Measurements from ENCODE around the gene HNF1A. TPM values are rescaled to one million over a fixed set of nuclear protein-coding genes. Genes with fewer than 3 reads are reported as not detected.

The HNF1A gene
- total RNA-seq, 2 donors from 2014 or later: 0.49 TPM; not detected in 1

GRCh38 chr12:120977531-120978295 lies 630 bp upstream of the HNF1A start:
- no peaks in the 10 kb centered on the region for H3K27me3 ChIP-seq (replicated peaks; ENCODE audit: insufficient read depth)
- H3K27ac ChIP-seq: no peak overlapping the region
- no peaks in the 10 kb centered on the region for H3K36me3 ChIP-seq
- H3K9me3 ChIP-seq: no peaks in the 10 kb centered on the region
- TF ChIP-seq CTCF (IDR thresholded peaks at IDR 0.05): no peak
- no peak for ATAC-seq (ENCODE audit: insufficient number of reproducible peaks, low FRiP score, low read depth)
- DNase-seq (ENCODE audit: low spot score): no peak
- H3K4me3 ChIP-seq: no peak overlapping the region
- peaks cover 0 to 12% of the 10 kb centered on the region in 2 donors for H3K4me1 ChIP-seq (ENCODE audit: control insufficient read depth in 1 of 2, low read depth in 2 of 2)

GRCh38 chr12:120979220-120979861 lies 998 bp downstream of the HNF1A start:
- Histone ChIP-seq H3K27me3 (replicated peaks; ENCODE audit: insufficient read depth) (no peaks in the 10 kb centered on the region), H3K4me1 (ENCODE audit: control insufficient read depth in 1 of 2, low read depth in 2 of 2) (peaks cover 0 to 12% of the 10 kb centered on the region in 2 donors), H3K9me3 (no peaks in the 10 kb centered on the region), H3K4me3 (no peak overlapping the region), H3K36me3 (no peaks in the 10 kb centered on the region), H3K27ac (no peak overlapping the region)
- ATAC-seq (ENCODE audit: insufficient number of reproducible peaks, low FRiP score, low read depth) (no peak), DNase-seq (ENCODE audit: low spot score) (no peak)
- no peak for TF ChIP-seq CTCF (IDR thresholded peaks at IDR 0.05)

GRCh38 chr12:120979862-120980696 lies 1.7 kb downstream of the HNF1A start:
- no peak for TF ChIP-seq CTCF (IDR thresholded peaks at IDR 0.05)
- H3K9me3 ChIP-seq: no peaks in the 10 kb centered on the region
- ATAC-seq (ENCODE audit: insufficient number of reproducible peaks, low FRiP score, low read depth): no peak
- no peaks in the 10 kb centered on the region for H3K27me3 ChIP-seq (replicated peaks; ENCODE audit: insufficient read depth)
- H3K36me3 ChIP-seq: no peaks in the 10 kb centered on the region
- H3K4me3 ChIP-seq: no peak overlapping the region
- H3K4me1 ChIP-seq (ENCODE audit: control insufficient read depth in 1 of 2, low read depth in 2 of 2): peaks cover 0 to 12% of the 10 kb centered on the region in 2 donors
- DNase-seq (ENCODE audit: low spot score): no peak
- H3K27ac ChIP-seq: no peak overlapping the region

DNA sequence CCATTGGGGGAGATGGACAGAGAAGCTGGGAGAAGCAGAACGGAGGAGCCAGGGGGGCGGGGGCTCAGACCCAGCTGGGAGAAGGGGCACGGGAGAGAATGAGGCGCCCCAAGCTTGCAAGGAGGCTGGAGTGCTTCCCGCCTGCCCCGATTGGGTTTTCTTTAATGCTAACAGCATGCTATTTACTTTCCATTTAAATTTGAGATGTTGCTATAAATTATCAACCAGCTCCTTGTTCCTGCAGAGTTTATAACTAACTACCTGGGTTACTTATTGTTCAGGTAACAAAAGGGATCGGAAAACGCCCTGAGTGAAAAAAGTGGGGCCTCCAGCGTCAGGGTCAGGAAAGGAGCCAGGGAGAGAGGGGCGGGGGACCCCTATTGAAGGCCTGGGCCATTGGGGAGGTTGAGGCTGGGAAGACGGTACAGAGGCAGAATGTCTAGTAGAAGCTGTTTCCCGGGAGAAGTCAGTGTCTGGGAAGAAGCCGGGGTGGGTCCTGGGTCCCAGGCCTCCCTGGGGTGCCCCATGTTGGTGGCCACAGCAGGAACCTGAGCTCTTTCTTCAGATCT lies 2.5 kb downstream of the HNF1A start:
- no peak for TF ChIP-seq CTCF (IDR thresholded peaks at IDR 0.05)
- ATAC-seq (ENCODE audit: insufficient number of reproducible peaks, low FRiP score, low read depth) (no peak), DNase-seq (ENCODE audit: low spot score) (no peak)
- Histone ChIP-seq H3K27ac (no peak overlapping the region), H3K36me3 (no peaks in the 10 kb centered on the region), H3K27me3 (replicated peaks; ENCODE audit: insufficient read depth) (no peaks in the 10 kb centered on the region), H3K4me3 (no peak overlapping the region), H3K9me3 (no peaks in the 10 kb centered on the region), H3K4me1 (ENCODE audit: control insufficient read depth in 1 of 2, low read depth in 2 of 2) (peaks cover 0 to 12% of the 10 kb centered on the region in 2 donors)

Measured in thoracic aorta (tissue), 2 donors.